B cell (primary cell): ENCODE measurements around the gene ANKS1B. TPM values are rescaled to one million over a fixed set of nuclear protein-coding genes. Genes with fewer than 3 reads are reported as not detected.

ENCODE experiments used
- ATAC-seq: fragments of 200-7000 bp; cut with Tn5 transposase; one replicate; pipeline ENCODE4 v1.10.0; 2021; ENCODE audit warnings: low read depth, mild to moderate bottlenecking, moderate number of reproducible peaks, moderate library complexity
- CTCF ChIA-PET: fragments of 350-600 bp; sonication (Branson Sonifier 250); formaldehyde crosslinking; loops from one replicate; lab custom pipeline; 2021; ENCODE audit warnings: antibody characterized with exemption, inconsistent platforms; lab: Charles Lee
- POLR2A ChIA-PET: fragments of 350-600 bp; sonication (Branson Sonifier 250); formaldehyde crosslinking; loops from one replicate; lab custom pipeline; 2021; ENCODE audit warnings: antibody characterized with exemption; lab: Charles Lee
- DNase-seq: peaks from one replicate; pipeline ENCODE4 v3.0.0; 2013
- H2AFZ ChIP-seq: 2 replicates; pipeline ENCODE4 v1.6.1; 2012; ENCODE audit warnings: mild to moderate bottlenecking, low read depth, low read length; ENCODE audit not compliant: insufficient read depth, poor library complexity, severe bottlenecking
- H3K27ac ChIP-seq, 2 donors: 1 replicate in 1 of 2; 2 replicates in 1 of 2; pipeline ENCODE4 v1.5.1; 2012 to 2013; ENCODE audit warnings: low read length in 2 of 2, mild to moderate bottlenecking in 2 of 2, moderate library complexity in 1 of 2
- H3K27me3 ChIP-seq, 4 experiments: fragments of 200-600 bp in 1 of 4; sonication (generic) in 1 of 4; replicated peaks in 1 of 4; 1 replicate in 2 of 4; 2 replicates in 2 of 4; pipeline versions ENCODE4 v1.6.1 to v1.7.0; 2013 to 2016; ENCODE audit warnings: low read length in 3 of 4, mild to moderate bottlenecking in 2 of 4, mixed read lengths in 1 of 4, moderate library complexity in 1 of 4; ENCODE audit not compliant: insufficient read depth in 4 of 4, control insufficient read depth in 3 of 4; ENCODE audit errors: control extremely low read depth in 1 of 4
- H3K36me3 ChIP-seq, 2 experiments: replicated peaks in 1 of 2; 1 replicate in 1 of 2; 2 replicates in 1 of 2; pipeline versions ENCODE4 v1.6.1 to v1.7.1; 2013; ENCODE audit warnings: low read length in 1 of 2; ENCODE audit not compliant: insufficient read depth in 2 of 2, control insufficient read depth in 1 of 2; ENCODE audit errors: control extremely low read depth in 1 of 2, extremely low read depth in 1 of 2
- H3K4me1 ChIP-seq, 2 donors: fragments of 200-600 bp in 1 of 2; sonication (generic) in 1 of 2; 1 replicate in 1 of 2; 2 replicates in 1 of 2; pipeline versions ENCODE4 v1.5.1 to v1.6.1; 2013 to 2017; ENCODE audit warnings: low read length in 2 of 2; ENCODE audit not compliant: control insufficient read depth in 2 of 2, insufficient read depth in 2 of 2
- H3K4me2 ChIP-seq: replicated peaks from 2 replicates; pipeline ENCODE3; 2012; ENCODE audit warnings: mild to moderate bottlenecking, low read depth, low read length; ENCODE audit not compliant: poor library complexity, severe bottlenecking
- H3K4me3 ChIP-seq, 5 experiments: fragments of 200-600 bp in 1 of 5; sonication (generic) in 1 of 5; 1 replicate in 3 of 5; 2 replicates in 2 of 5; pipeline versions ENCODE4 v1.5.1 to v1.7.0; 2011 to 2016; ENCODE audit warnings: low read length in 4 of 5, mild to moderate bottlenecking in 4 of 5, low read depth in 2 of 5, control low read depth in 1 of 5, moderate library complexity in 1 of 5; ENCODE audit not compliant: insufficient read depth in 1 of 5; ENCODE audit errors: control extremely low read depth in 1 of 5, extremely low read depth in 1 of 5
- H3K79me2 ChIP-seq: fragments of 200-600 bp; sonication (generic); one replicate; pipeline ENCODE4 v1.6.0; 2016; ENCODE audit warnings: low read length; ENCODE audit not compliant: control insufficient read depth, insufficient read depth
- H3K9ac ChIP-seq: fragments of 200-600 bp; sonication (generic); 2 replicates; pipeline ENCODE4 v1.6.1; 2017; ENCODE audit warnings: mild to moderate bottlenecking, low read length, moderate library complexity
- H3K9me3 ChIP-seq, 3 donors: one replicate each; pipeline versions ENCODE4 v1.6.1 to v1.7.1; 2013; ENCODE audit warnings: low read length in 2 of 3; ENCODE audit not compliant: control insufficient read depth in 2 of 3, insufficient read depth in 1 of 3; ENCODE audit errors: control extremely low read depth in 1 of 3
- H4K20me1 ChIP-seq: 2 replicates; pipeline ENCODE4 v1.6.0; 2012; ENCODE audit warnings: mild to moderate bottlenecking, low read length; ENCODE audit not compliant: insufficient read depth, control insufficient read depth, poor library complexity, severe bottlenecking
- H3K27ac Mint-ChIP-seq: one replicate; pipeline ENCODE4 v1.8.0; 2021; ENCODE audit warnings: mixed read lengths
- H3K27me3 Mint-ChIP-seq: one replicate; pipeline ENCODE4 v1.8.0; 2021; ENCODE audit warnings: mixed read lengths
- H3K4me1 Mint-ChIP-seq: one replicate; pipeline ENCODE4 v1.8.0; 2021; ENCODE audit warnings: mixed read lengths
- H3K4me3 Mint-ChIP-seq: one replicate; pipeline ENCODE4 v1.8.0; 2021; ENCODE audit warnings: mixed read lengths
- H3K9me3 Mint-ChIP-seq: one replicate; pipeline ENCODE4 v1.8.0; 2022; ENCODE audit warnings: mixed read lengths; ENCODE audit not compliant: insufficient read depth
- EZH2 ChIP-seq: IDR thresholded peaks from 2 replicates; pipeline ENCODE4 v1.6.1; 2012; ENCODE audit warnings: borderline replicate concordance, low read depth, mild to moderate bottlenecking, moderate library complexity, low read length; ENCODE audit not compliant: insufficient read depth, poor library complexity, severe bottlenecking
- WGBS: methylation state at CpG from one replicate; pipeline ENCODE4 v1.1.5; 2013; ENCODE audit warnings: missing lambda C conversion rate; ENCODE audit not compliant: insufficient coverage; 5-methylcytosine and 5-hydroxymethylcytosine counted together
- intact Hi-C: fragments of 100-400 bp; cut with micrococcal nuclease; formaldehyde crosslinking; loops from one replicate; pipeline ENCODE4 v1.10.0; 2022
- polyA plus RNA-seq: library from polyadenylated mRNA; depleted of rRNA; stranded (reverse); fragments of >200 nt; gene quantifications from 2 replicates; pipeline ENCODE4 v1.2.3, GENCODE V29; 2012
- total RNA-seq, 2 donors: library from RNA; stranded (reverse); fragments of 120-200 nt in 1 of 2; gene quantifications; 1 replicate in 1 of 2; 2 replicates in 1 of 2; pipeline versions ENCODE4 v1.2.3 to v1.2.4, GENCODE V29; 2013 to 2022
- TF ChIP-seq, protein P1 (sequence below): fragments of 200-600 bp; IDR thresholded peaks from one replicate; pipeline ENCODE4 v1.8.0; 2022; ENCODE audit warnings: antibody characterized with exemption, mild to moderate bottlenecking

The ANKS1B gene
- total and polyA plus RNA-seq, 2 donors (not counting 1 experiment from before 2014, with no cell fraction given): not detected

DNA sequence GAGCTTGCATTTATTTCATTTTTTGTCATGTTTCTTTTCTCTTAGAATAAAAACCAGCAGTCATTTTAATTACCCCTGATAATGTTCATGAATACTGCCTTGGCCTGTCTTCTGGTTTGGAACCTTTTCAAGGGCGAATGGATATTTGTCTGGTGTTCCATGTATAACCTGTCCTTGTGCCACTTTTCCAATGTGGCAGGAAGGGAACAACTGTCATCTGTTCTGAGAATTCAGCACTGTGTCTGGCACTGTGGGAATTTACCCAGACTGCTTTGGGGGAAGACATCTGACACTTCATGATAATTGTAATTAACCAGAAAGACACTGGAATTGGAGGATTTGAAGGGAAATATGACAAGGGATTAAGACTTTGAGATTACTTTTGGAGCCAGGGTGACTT is 986.8 kb downstream of the ANKS1B start:
- no peak overlapping the region for H3K9ac ChIP-seq
- intact Hi-C loops: no loop called here
- no peak overlapping the region for H3K4me2 ChIP-seq
- no peaks in the 10 kb centered on the region for H3K4me1 ChIP-seq
- Mint-ChIP-seq H3K4me3 (no peak overlapping the region), H3K27ac (no peak overlapping the region), H3K4me1 (peaks cover 1% of the 10 kb centered on the region), H3K27me3 (peaks cover 9% of the 10 kb centered on the region), H3K9me3 (no peaks in the 10 kb centered on the region)
- H3K9me3 ChIP-seq: no peaks in the 10 kb centered on the region
- TF ChIP-seq, protein P1, sequence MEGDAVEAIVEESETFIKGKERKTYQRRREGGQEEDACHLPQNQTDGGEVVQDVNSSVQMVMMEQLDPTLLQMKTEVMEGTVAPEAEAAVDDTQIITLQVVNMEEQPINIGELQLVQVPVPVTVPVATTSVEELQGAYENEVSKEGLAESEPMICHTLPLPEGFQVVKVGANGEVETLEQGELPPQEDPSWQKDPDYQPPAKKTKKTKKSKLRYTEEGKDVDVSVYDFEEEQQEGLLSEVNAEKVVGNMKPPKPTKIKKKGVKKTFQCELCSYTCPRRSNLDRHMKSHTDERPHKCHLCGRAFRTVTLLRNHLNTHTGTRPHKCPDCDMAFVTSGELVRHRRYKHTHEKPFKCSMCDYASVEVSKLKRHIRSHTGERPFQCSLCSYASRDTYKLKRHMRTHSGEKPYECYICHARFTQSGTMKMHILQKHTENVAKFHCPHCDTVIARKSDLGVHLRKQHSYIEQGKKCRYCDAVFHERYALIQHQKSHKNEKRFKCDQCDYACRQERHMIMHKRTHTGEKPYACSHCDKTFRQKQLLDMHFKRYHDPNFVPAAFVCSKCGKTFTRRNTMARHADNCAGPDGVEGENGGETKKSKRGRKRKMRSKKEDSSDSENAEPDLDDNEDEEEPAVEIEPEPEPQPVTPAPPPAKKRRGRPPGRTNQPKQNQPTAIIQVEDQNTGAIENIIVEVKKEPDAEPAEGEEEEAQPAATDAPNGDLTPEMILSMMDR: no peak
- no peak for TF ChIP-seq EZH2
- no peak for DNase-seq
- no peak for ATAC-seq
- no peaks in the 10 kb centered on the region for H3K79me2 ChIP-seq
- CTCF ChIA-PET: no interaction called here
- no peak overlapping the region for H2AFZ ChIP-seq
- H4K20me1 ChIP-seq: no peaks in the 10 kb centered on the region
- POLR2A ChIA-PET: no interaction called here
- no peak overlapping the region for H3K27ac ChIP-seq
- 100% methylated on average over 1 of the region's 1 CpG for WGBS
- no peak overlapping the region for H3K4me3 ChIP-seq
- no peaks in the 10 kb centered on the region for H3K36me3 ChIP-seq
- peaks cover 0 to 3% (median 0%) of the 10 kb centered on the region in 4 experiments for H3K27me3 ChIP-seq

DNA sequence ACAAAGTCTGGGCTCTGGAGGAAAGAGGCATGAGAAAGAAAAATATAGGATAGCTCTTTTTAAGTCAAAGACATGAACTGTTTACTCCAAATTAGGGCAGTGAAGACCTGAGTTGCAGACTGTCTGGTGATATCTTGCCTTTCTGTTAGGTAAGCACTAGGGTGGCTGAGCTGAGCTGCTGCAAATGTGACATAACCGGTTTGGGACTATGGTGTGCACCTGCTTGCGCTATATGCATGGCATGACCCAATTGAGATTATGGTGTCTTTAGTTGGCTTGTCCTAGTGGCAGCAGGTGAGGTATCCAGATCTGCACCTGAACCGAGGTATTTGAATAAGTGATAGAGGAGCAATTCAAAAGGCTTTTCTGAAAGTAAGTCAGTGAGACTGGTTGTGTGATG is 994.1 kb downstream of the ANKS1B start:
- H3K4me3 Mint-ChIP-seq: no peak overlapping the region
- no peaks in the 10 kb centered on the region for H4K20me1 ChIP-seq
- H3K27me3 ChIP-seq: peaks cover 0 to 3% (median 0%) of the 10 kb centered on the region in 4 experiments
- no peak overlapping the region for H3K27ac Mint-ChIP-seq
- H3K9me3 Mint-ChIP-seq: no peaks in the 10 kb centered on the region
- no peaks in the 10 kb centered on the region for H3K4me1 ChIP-seq
- no peak overlapping the region for H3K4me2 ChIP-seq
- H3K27ac ChIP-seq: no peak overlapping the region
- H3K27me3 Mint-ChIP-seq: peaks cover 6% of the 10 kb centered on the region
- ChIA-PET CTCF (no interaction called here), POLR2A (no interaction called here)
- 88% methylated on average over 3 of the region's 3 CpGs for WGBS
- H3K9ac ChIP-seq: no peak overlapping the region
- DNase-seq (no peak), ATAC-seq (no peak)
- no peak overlapping the region for H3K4me3 ChIP-seq
- H2AFZ ChIP-seq: no peak overlapping the region
- intact Hi-C loops: no loop called here
- H3K4me1 Mint-ChIP-seq: no peaks in the 10 kb centered on the region
- TF ChIP-seq, protein P1: no peak
- TF ChIP-seq EZH2: no peak
- H3K9me3 ChIP-seq: peaks cover 0 to 1% (median 0%) of the 10 kb centered on the region in 3 donors
- no peaks in the 10 kb centered on the region for H3K79me2 ChIP-seq
- no peaks in the 10 kb centered on the region for H3K36me3 ChIP-seq
